Thoracic aorta (tissue), 2 donors: Measurements from ENCODE around the gene STX1B. TPM values are rescaled to one million over a fixed set of nuclear protein-coding genes. Genes with fewer than 3 reads are reported as not detected.

Source experiments
- ATAC-seq: fragments of 150-250 bp; one replicate; pipeline ENCODE4 v1.8.0; 2017; ENCODE audit warnings: low read depth; ENCODE audit not compliant: insufficient number of reproducible peaks, low FRiP score
- DNase-seq: peaks from one replicate; pipeline ENCODE4 v3.0.0-alpha.2; 2020; ENCODE audit warnings: low spot score
- H3K27ac ChIP-seq, 2 donors: fragments of 200-600 bp; sonication (generic); 1 replicate in 1 of 2; 2 replicates in 1 of 2; pipeline ENCODE4 v1.5.1; 2016; ENCODE audit warnings: mild to moderate bottlenecking in 2 of 2, moderate library complexity in 2 of 2
- H3K27me3 ChIP-seq: fragments of 200-600 bp; sonication (generic); replicated peaks from 2 replicates; pipeline ENCODE4 v1.6.0; 2016; ENCODE audit warnings: mild to moderate bottlenecking; ENCODE audit not compliant: insufficient read depth
- H3K36me3 ChIP-seq: fragments of 200-600 bp; sonication (generic); one replicate; pipeline ENCODE4 v1.5.1; 2016
- H3K4me1 ChIP-seq, 2 donors: fragments of 200-600 bp; sonication (generic); 1 replicate in 1 of 2; 2 replicates in 1 of 2; pipeline versions ENCODE4 v1.5.1 to v1.6.0; 2016; ENCODE audit warnings: low read depth in 2 of 2, mild to moderate bottlenecking in 1 of 2; ENCODE audit not compliant: control insufficient read depth in 1 of 2
- H3K4me3 ChIP-seq: fragments of 200-600 bp; sonication (generic); 2 replicates; pipeline ENCODE4 v1.5.1; 2016; ENCODE audit warnings: mild to moderate bottlenecking
- H3K9me3 ChIP-seq: fragments of 200-600 bp; sonication (generic); 2 replicates; pipeline ENCODE4 v1.5.1; 2016
- total RNA-seq, 2 donors: library from RNA; depleted of rRNA; stranded (reverse); fragments of >200 nt; gene quantifications; one replicate each; pipeline versions ENCODE4 v1.1.0 to v1.2.3, GENCODE V29; 2016
- TF ChIP-seq, protein P1 (sequence below): fragments of 200-600 bp; sonication (generic); IDR thresholded peaks from one replicate; pipeline ENCODE4 v1.5.1; 2019; ENCODE audit warnings: antibody characterized with exemption

Gene STX1B
- total RNA-seq = 1 to 10 TPM in 1 of 2 donors, under 1 TPM in 1; 0.68 to 1.6 TPM

DNA sequence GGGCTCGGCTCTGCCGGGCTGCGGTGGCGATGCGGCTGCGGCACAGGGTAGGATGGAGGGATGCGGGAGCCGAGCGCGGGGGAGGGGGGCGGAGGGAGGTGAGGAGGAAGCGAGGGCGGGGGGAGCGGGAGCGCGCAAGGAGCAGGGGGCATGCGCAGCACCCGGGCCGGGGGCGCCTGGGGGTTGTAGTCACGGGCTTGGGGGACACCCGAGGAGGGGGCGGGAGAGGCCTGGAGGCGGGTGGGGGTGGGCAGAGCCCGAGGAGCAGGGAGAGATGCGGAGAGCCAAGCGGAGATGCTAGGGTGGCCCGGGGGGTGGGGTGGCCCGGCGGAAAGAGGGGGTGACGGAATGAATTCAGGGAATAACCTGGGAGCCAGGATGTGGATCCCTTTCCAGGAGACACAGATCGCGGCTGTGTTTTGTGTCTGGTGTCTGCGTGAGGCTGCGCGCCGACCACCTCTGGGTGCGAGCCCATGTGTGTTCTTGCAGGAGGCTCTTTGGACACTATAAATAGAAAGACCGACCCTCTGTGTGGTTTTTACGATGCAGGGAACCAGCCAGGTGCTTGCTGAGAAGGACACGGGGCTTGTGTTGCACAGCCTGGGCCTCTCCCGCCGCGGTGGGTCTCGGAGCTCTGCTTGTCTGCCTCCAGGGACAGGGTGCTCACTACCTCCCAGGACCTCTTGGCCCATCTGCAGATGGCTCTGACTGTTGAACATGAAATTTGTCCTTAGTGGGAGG is at the start of gene STX1B:
TSS of gene STX1B (minus strand) at position 54 of the 741 bp plus-strand sequence. CDS start 242 bp downstream, outside the sequence.
- Histone ChIP-seq H3K27ac (no peak within 1 kb of the TSS), H3K4me3 (peak within 1 kb of the TSS; percentile 5), H3K4me1 (no peaks in the 10 kb centered on the region), H3K36me3 (no peaks in the 10 kb centered on the region), H3K9me3 (no peaks in the 10 kb centered on the region), H3K27me3 (no peaks in the 10 kb centered on the region)
- DNase-seq (no peak), ATAC-seq (no peak)
- TF ChIP-seq, protein P1, sequence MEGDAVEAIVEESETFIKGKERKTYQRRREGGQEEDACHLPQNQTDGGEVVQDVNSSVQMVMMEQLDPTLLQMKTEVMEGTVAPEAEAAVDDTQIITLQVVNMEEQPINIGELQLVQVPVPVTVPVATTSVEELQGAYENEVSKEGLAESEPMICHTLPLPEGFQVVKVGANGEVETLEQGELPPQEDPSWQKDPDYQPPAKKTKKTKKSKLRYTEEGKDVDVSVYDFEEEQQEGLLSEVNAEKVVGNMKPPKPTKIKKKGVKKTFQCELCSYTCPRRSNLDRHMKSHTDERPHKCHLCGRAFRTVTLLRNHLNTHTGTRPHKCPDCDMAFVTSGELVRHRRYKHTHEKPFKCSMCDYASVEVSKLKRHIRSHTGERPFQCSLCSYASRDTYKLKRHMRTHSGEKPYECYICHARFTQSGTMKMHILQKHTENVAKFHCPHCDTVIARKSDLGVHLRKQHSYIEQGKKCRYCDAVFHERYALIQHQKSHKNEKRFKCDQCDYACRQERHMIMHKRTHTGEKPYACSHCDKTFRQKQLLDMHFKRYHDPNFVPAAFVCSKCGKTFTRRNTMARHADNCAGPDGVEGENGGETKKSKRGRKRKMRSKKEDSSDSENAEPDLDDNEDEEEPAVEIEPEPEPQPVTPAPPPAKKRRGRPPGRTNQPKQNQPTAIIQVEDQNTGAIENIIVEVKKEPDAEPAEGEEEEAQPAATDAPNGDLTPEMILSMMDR = no peak

DNA sequence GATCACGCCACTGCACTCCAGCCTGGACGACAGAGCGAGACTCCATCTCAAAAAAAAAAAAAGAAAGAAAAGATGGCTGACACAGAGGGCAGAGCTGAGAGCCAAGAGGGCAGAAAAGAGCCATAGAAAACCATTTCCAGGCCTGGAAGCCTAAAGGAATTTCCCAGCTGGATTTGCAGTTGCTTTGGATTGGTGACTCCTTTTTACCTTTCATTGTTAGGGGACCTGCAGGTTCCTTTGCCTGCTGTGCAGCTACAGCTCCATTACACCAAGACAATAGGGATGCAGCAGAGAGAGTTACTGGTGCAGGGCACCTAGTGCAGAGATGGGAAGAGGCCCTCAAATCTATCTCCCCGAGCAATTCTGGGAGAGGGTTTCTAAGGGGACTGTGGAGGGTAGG is 45.2 kb upstream of the STX1B start:
- ATAC-seq (no peak), DNase-seq (no peak)
- Histone ChIP-seq H3K4me3 (no peak overlapping the region), H3K9me3 (no peaks in the 10 kb centered on the region), H3K27me3 (no peaks in the 10 kb centered on the region), H3K27ac (no peak overlapping the region), H3K4me1 (no peaks in the 10 kb centered on the region), H3K36me3 (peaks cover 2% of the 10 kb centered on the region)
- TF ChIP-seq, protein P1 = no peak

DNA sequence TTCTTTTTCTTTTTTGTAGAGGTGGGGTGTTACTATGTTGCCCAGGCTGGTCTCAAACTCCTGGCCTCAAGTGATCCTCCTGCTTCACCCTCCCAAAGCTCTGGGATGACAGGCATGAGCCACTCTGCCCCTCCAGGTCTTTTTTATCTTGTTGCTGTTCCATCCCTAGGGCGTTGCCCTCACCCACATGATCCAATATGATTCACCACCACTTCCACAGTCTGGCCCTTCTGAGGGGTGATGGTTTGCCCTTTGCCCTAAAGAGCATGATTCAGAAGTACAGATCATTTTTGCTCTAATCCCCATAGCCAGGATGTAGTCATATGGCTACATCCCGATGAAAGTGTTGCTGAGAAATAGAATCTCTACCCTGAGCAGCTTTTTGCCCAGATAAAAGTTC is 41.7 kb upstream of the STX1B start:
- H3K27ac ChIP-seq = no peak overlapping the region
- H3K4me1 ChIP-seq = no peaks in the 10 kb centered on the region
- no peaks in the 10 kb centered on the region for H3K36me3 ChIP-seq
- ATAC-seq (no peak), DNase-seq (no peak)
- TF ChIP-seq, protein P1 = no peak
- no peaks in the 10 kb centered on the region for H3K27me3 ChIP-seq
- no peaks in the 10 kb centered on the region for H3K9me3 ChIP-seq
- H3K4me3 ChIP-seq = no peak overlapping the region

DNA sequence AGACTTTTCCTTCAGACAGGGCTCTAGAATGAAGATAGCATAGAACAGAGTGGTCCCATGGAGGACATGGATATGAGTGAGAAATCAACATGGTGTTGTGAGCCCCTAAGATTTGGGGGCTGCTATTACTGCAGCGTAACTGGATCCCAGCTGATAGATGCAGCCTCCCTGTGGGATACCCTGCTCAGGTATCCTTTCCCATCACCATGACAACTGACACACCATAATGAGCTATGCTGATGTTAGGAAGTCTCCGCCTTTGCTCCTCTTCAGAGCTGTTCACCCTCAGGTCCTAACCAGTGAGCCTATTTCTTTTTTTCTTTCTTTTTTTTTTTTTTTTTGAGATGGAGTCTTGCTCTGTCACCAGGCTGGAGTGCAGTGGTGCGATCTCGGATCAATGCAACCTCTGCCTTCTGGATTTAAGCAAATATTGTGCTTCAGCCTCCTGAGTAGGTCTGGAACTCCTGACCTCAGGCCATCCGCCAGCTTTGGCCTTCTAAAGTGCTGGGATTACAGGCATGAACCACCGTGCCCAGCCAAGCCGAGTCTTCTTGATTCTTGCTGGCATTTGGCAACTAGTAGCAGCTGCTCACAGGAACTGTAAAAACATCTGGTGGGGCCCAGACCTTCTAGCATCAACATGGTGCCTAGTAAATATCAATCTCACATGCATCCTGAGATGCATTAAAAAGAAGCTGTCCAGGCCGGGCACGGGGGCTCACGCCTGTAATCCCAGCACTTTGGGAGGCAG is 40.0 kb upstream of the STX1B start:
- no peaks in the 10 kb centered on the region for H3K27me3 ChIP-seq
- TF ChIP-seq, protein P1 = no peak
- H3K4me1 ChIP-seq = no peaks in the 10 kb centered on the region
- no peaks in the 10 kb centered on the region for H3K36me3 ChIP-seq
- no peak overlapping the region for H3K4me3 ChIP-seq
- DNase-seq (no peak), ATAC-seq (no peak)
- no peak overlapping the region for H3K27ac ChIP-seq
- H3K9me3 ChIP-seq = no peaks in the 10 kb centered on the region

DNA sequence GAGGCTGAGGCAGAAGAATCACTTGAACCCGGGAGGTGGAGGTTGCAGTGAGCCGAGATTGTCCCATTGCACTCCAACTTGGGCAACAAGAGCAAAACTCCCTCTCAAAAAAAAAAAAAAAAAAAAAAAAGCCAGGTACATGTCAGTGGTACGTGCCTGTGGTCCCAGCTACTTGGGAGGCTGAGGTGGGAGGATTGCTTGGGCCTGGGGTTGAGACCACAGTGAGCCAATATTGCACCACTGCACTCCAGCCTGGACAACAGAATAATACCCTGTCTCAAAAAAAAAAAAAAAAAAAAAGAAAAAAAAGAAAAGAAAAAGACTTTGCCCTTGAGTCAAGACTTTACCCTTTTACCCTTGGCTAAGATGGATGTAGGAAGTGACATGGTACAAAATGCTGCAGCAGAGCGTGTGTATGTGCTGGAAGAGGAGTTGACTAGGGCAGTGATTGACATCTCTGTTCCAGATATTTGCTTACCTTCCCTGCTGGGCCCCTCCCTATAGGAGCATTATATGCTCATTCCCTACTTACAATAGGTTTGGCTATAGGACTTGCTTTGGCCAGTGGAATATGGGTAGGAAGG is 33.6 kb upstream of the STX1B start:
- no peaks in the 10 kb centered on the region for H3K4me1 ChIP-seq
- H3K9me3 ChIP-seq = no peaks in the 10 kb centered on the region
- no peak overlapping the region for H3K27ac ChIP-seq
- H3K36me3 ChIP-seq = peaks cover 22% of the 10 kb centered on the region
- H3K27me3 ChIP-seq = no peaks in the 10 kb centered on the region
- no peak overlapping the region for H3K4me3 ChIP-seq
- DNase-seq = no peak
- TF ChIP-seq, protein P1 = no peak
- no peak for ATAC-seq
